ENCODE results near the gene CRCP. TPM values are rescaled to one million over a fixed set of nuclear protein-coding genes. Genes with fewer than 3 reads are reported as not detected.

CRCP gene
- total and polyA plus RNA-seq, 12 donors = 11.3 to 31.1 (median 22.5) TPM

DNA sequence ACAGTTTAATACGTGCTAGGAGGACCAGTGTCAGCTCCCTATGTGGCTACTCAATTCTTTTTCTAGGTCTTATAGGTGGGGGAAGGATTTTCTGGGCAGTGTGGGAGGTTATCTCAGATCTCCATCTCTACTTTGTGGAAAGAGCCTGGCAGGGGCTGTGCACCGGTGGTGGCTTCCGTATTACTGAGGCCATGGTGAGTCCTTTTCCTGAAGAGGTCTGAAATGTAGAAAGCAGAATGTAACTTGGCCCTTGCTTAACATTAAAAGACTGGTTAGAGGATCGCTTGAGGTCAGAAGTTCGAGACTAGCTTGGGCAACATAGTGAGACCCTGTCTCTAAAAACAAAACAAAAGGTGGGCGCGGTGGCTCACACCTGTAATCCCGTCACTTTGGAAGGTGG lies 87.8 kb downstream of the CRCP start:
- Histone ChIP-seq H3K4me3 (no peak overlapping the region), H3K27ac (no peak overlapping the region), H3K36me3 (no peaks in the 10 kb centered on the region), H3K4me1 (peaks cover 0 to 24% (median 11%) of the 10 kb centered on the region in 9 donors), H3K9me3 (no peaks in the 10 kb centered on the region), H3K27me3 (peaks cover 0 to 17% (median 0%) of the 10 kb centered on the region in 7 donors)
- no peak for DNase-seq
- intact Hi-C loops (cut with DNase I) = loop anchor here in 4 of 10 donors (5.0 to 10.0 kb wide), 3 partner anchors 58 to 210 kb away; no protein-coding TSS in a partner anchor
- TF ChIP-seq, protein P1, sequence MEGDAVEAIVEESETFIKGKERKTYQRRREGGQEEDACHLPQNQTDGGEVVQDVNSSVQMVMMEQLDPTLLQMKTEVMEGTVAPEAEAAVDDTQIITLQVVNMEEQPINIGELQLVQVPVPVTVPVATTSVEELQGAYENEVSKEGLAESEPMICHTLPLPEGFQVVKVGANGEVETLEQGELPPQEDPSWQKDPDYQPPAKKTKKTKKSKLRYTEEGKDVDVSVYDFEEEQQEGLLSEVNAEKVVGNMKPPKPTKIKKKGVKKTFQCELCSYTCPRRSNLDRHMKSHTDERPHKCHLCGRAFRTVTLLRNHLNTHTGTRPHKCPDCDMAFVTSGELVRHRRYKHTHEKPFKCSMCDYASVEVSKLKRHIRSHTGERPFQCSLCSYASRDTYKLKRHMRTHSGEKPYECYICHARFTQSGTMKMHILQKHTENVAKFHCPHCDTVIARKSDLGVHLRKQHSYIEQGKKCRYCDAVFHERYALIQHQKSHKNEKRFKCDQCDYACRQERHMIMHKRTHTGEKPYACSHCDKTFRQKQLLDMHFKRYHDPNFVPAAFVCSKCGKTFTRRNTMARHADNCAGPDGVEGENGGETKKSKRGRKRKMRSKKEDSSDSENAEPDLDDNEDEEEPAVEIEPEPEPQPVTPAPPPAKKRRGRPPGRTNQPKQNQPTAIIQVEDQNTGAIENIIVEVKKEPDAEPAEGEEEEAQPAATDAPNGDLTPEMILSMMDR (IDR thresholded peaks at IDR 0.05) = no peak
- ATAC-seq = no peak
- WGBS, 2 donors = 64 to 76% methylated on average over 8 of the region's 8 CpGs

Other genes starting within 250 kb of the CRCP start
- 10 to 100 TPM; 15.3 to 23.8 (median 17.7) TPM for gene VKORC1L1, start 241.8 kb upstream of the CRCP start, total RNA-seq
- 10 to 100 TPM in 1 of 2 donors, 1 to 10 TPM in 1; 4.4 to 10.9 TPM for gene VKORC1L1, start 241.8 kb upstream of the CRCP start, polyA plus RNA-seq
- 10 to 100 TPM; 10.8 to 30.6 (median 15.6) TPM for gene GUSB, start 132.6 kb upstream of the CRCP start, total RNA-seq
- gene GUSB, start 132.6 kb upstream of the CRCP start, polyA plus RNA-seq = 10 to 100 TPM; 25.3 to 28.0 TPM
- 10 to 100 TPM; 10.1 to 17.0 (median 12.8) TPM for gene ASL, start 39.0 kb upstream of the CRCP start, total RNA-seq
- 10 to 100 TPM; 14.1 to 27.5 TPM for gene ASL, start 39.0 kb upstream of the CRCP start, polyA plus RNA-seq
- 1 to 10 TPM; 2.7 to 7.3 (median 4.7) TPM for gene TPST1, start 90.5 kb downstream of the CRCP start, total RNA-seq
- 1 to 10 TPM; 2.0 to 5.7 TPM for gene TPST1, start 90.5 kb downstream of the CRCP start, polyA plus RNA-seq

Measured in heart right ventricle (tissue), 16 donors.